GM19397 (cell line): ENCODE results near the gene DOCK4.

ENCODE experiments used
- ATAC-seq: cut with Tn5 transposase; IDR thresholded peaks from one replicate; pipeline ENCODE4 v1.9.1; 2021; ENCODE audit warnings: mild to moderate bottlenecking, moderate library complexity; ENCODE audit not compliant: unreplicated experiment

Gene DOCK4

DNA sequence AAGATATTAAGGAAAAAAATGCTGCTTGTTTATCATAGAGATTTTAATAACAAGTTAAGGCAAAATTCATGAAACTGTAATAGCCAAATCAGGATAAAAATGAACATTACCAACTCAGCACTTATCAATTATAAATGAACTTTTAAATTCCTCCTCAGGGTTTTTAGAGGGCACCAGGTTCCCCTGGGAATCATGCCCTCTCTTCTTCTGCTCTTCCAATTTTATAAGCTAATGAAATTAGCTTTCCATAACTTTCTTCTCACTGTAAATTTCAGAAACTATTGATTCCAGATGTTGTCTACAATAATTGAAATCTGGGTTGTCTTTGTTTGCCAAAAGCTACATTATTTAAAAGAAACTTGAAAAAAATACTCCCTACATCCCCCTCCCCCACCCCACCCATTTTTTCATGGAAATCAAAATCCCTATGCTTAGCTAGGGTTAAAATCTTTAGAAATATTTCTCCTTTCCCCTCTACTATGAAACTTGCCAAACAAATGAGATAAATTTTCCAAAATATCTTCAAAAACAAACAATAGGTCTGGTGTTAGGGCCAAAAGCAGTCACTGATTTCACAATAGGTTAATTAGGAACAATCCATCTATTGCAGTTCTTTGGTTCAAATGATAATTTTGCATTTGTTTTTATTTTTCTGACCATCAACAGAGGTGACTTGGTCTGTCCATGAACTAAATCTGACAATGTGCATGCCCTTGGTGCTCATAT, 187.7 kb downstream of the DOCK4 start:
- no peak for ATAC-seq

GRCh38 chr7:112015146-112015545, 191.1 kb downstream of the DOCK4 start:
- no peak for ATAC-seq

- ATAC-seq: no peak
Observed at GRCh38 chr7:112014347-112014746, 191.9 kb downstream of the DOCK4 start.

- ATAC-seq: no peak
Observed at GRCh38 chr7:112013274-112013673, 192.9 kb downstream of the DOCK4 start.

DNA sequence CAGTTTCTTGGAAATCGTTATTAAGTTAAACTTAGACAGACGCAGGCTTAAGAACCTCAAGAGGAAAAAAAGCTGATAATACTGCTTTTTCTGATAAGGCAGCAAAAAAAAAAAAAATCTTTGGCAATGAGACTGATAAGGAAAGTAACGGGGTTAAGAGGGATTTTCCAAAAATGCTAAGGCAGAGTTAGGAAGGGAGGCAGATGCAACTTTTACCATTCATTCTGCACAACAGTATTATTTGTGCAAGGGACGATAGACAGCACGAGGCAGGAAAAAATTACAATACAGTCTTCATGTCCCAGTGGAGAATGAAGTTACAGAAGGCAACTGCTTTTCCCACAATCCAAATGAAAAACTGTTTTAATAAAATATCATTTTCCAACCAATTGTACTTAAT, 194.0 kb downstream of the DOCK4 start:
- no peak for ATAC-seq

- ATAC-seq: no peak
Observed at GRCh38 chr7:112010994-112011393, 195.2 kb downstream of the DOCK4 start.

DNA sequence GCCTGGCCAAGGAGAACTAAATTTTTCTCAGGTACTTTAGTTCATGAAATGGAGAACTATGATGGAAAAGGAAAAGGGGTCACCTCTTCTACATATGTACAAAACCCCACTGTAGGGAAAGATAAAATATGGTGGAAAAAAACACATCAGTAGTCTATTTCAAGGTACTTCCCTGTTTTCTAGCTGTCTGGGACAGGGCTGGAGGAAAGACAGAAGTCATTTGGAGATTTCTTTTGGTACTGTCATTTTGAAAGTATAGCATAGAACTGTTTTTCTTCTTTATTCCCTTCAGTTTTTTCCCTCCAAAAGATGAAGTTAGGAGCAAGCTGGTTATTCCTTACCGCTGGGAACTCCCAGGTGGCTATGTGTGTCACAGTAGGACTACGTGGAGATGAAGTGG, 196.1 kb downstream of the DOCK4 start:
- no peak for ATAC-seq

- ATAC-seq: no peak
Observed at GRCh38 chr7:112009081-112009480, 197.1 kb downstream of the DOCK4 start.

DNA sequence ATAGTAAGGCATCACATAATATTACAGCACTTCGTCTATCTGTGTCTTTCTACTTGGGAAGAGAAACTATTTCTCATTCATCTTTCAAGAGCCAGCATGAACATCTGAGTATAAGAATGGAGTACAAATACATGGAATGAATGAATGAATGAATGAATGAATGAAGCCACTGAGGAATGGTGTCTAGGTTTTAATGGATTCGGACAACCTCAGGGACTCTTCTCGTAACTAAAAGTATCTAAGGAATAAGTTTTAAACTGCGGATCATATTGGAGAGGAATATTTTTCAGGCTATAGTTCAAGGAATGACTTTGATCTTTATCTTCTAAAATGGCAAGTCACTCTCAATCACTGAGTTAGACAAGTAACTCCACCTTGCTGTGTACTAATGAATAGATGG, 199.0 kb downstream of the DOCK4 start:
- ATAC-seq: no peak

DNA sequence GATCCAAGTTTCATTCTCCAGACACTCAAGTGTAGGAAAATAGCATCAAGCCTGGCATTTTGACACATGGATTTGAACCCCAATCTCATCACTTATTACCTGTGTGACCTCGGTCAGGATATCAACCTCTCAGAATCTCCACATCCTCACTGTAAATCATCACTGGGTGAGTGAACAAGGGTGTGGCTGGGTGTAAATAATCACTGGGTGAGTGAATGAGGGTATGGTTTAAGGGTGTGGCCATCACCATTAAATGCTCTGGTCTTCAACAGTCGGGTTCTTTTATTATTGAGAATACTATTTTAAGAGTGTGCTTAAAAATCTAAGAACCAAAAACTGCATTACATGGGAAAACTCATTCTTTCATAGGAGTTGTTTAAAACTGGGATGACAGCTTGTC, 200.1 kb downstream of the DOCK4 start:
- ATAC-seq: no peak

DNA sequence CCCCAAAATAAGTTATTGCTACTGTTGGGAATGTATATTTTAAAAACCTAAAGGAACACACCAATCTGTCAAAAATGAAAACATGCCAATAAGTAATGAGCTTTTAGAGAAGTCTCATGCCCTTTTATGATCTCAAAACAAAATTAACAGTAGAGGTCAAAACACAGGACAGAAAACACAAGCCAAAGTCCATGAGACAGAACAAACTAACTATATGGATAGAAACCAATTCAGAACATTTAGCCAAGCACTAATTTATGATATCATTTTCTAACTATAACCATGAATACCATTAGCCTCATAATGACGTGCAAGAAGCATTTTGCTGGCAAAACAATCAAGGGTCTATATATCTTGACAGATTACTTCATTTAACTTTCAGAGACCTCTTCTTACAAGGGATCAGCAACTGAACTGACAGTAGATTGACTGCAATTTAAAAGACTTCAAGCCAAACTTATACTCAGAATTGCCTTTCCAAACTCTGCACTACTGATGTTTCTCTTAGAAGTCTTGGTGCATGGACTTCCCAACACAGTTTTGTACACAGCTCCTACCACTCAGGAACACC, 200.9 kb downstream of the DOCK4 start:
- ATAC-seq: no peak

- ATAC-seq: no peak
Observed at GRCh38 chr7:112001091-112001826, 204.9 kb downstream of the DOCK4 start.

GRCh38 chr7:111998326-111998725, 207.9 kb downstream of the DOCK4 start:
- ATAC-seq: no peak

- ATAC-seq: no peak
Observed at GRCh38 chr7:111997546-111997945, 208.7 kb downstream of the DOCK4 start.

GRCh38 chr7:111992601-111993000, 213.6 kb downstream of the DOCK4 start:
- ATAC-seq: no peak

DNA sequence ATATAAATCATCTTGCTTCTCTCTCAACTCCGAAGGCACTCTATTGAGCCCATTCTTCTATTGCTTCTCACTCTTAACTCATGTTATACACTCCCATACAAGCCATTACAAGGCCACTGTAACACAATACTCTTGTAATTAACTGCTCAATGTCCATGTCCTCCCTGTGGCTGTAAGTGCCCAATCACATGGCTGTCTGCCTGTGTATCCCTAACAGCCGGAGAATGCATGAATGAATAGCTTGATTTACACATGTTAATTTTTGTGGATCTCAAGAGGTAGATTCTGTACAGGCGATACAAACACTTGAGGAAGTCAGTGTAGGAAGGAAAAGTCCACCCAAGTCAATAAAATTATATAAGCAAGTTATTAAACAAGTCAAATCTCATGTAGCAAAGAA, 215.6 kb downstream of the DOCK4 start:
- no peak for ATAC-seq

GRCh38 chr7:111987886-111988285, 218.3 kb downstream of the DOCK4 start:
- ATAC-seq: no peak

- no peak for ATAC-seq
Observed at GRCh38 chr7:111987115-111987826, 218.9 kb downstream of the DOCK4 start.

DNA sequence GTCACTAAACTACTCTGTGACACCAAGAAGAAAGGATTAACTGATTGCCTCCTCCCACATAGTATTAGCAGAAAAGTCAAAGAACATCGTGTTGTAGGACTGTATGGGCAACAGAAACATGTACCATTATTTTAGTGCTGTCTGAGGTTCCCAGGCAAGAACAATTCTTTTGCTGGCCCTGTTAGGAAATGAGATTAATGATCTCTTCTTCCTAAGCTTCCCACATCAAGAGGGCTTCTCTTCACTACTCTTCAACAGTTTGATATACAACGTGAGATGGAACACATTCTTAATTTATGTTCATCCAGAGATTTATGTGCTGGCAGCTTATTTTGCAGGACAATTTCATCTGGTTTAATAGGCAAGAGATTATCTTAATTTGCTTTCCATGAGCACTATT, 219.6 kb downstream of the DOCK4 start:
- no peak for ATAC-seq

DNA sequence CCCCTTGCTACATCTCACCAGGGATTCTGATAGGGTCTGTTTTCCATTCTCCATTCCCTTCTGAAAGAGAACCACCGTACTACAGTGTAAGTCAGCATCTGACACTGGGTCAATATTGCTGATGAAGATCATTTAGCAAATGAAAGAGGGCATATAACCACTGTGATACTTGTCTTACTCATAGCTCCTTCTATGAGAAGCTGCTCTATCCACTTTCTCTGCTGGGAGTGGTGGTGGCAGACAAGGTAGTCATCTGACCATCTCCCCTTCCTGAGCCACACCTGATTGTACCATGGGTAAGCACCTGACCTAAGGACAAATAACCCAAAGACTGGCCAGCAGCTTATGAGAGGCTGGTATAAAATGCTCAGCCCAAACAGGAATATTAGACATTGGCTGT, 220.4 kb downstream of the DOCK4 start:
- ATAC-seq: no peak

DNA sequence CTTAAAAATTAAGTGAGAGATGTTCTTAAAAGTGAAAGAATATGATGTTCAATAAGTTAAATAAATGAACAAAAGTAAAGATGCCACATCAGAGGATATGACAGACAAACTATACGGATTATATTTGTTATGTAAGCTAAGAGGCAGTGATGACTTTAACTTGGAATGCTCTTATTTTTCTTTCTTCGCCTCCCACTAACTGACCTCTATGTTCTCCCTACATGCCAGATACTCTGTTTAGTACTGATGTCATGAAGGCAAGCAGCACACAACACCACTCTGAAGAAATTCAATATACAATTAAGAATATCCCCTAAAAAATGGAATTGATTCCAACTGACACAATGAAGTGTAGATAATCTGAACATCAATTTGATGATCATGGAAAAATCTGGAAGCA, 223.4 kb downstream of the DOCK4 start:
- no peak for ATAC-seq

DNA sequence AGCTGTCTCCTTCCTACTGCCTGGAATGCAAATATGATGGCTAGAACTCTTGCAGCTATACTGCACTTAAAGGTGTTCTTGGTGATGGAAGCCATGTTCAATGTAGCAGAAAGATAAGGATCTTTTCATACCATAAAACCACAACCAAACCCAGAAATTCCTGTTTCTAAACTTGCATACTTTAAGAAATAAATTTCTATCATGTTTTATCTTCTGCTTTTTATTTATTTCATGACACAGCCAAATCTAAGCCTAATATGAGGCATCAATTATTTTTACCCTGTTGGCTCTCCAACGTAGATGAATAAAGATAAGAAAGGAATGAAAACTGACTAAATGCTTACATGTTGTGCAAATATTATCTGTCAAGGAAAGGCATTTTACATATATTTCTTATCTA, 224.1 kb downstream of the DOCK4 start:
- ATAC-seq: no peak
